GM23338 (cell line): ENCODE results near the gene OR2AP1. TPM values are rescaled to one million over a fixed set of nuclear protein-coding genes. Genes with fewer than 3 reads are reported as not detected.
A peak's percentile ranks its signal among the peaks of the same experiment; 100 is the strongest.

Experiments used
- ATAC-seq: fragments of 200-7000 bp; cut with Tn5 transposase; 3 replicates; pipeline ENCODE4 v1.9.1; 2020
- DNase-seq: peaks from one replicate; pipeline ENCODE4 v3.0.0-alpha.2; 2015; ENCODE audit warnings: low spot score
- H2AFZ ChIP-seq: fragments of 200-600 bp; sonication (generic); 2 replicates; pipeline ENCODE4 v1.8.0; 2016; ENCODE audit warnings: antibody characterized with exemption, mild to moderate bottlenecking, moderate library complexity
- H3F3A ChIP-seq: fragments of 200-600 bp; sonication (generic); replicated peaks from 2 replicates; pipeline ENCODE4 v1.8.0; 2017; ENCODE audit warnings: antibody characterized with exemption, mixed run types, low read depth
- H3K27ac ChIP-seq: fragments of 200-600 bp; sonication (generic); 2 replicates; pipeline ENCODE4 v1.6.1; 2016; ENCODE audit warnings: low read depth
- H3K27me3 ChIP-seq: fragments of 200-600 bp; sonication (generic); 2 replicates; pipeline ENCODE4 v1.8.0; 2016; ENCODE audit warnings: mild to moderate bottlenecking, mixed run types, moderate library complexity; ENCODE audit not compliant: insufficient read depth
- H3K36me3 ChIP-seq: fragments of 200-600 bp; sonication (generic); 2 replicates; pipeline ENCODE4 v1.8.0; 2016; ENCODE audit warnings: mild to moderate bottlenecking; ENCODE audit not compliant: insufficient read depth
- H3K4me1 ChIP-seq: fragments of 200-600 bp; sonication (generic); 2 replicates; pipeline ENCODE4 v1.8.0; 2016; ENCODE audit warnings: mild to moderate bottlenecking, moderate library complexity; ENCODE audit not compliant: insufficient read depth
- H3K4me2 ChIP-seq: fragments of 200-600 bp; sonication (generic); 2 replicates; pipeline ENCODE4 v1.7.1; 2017; ENCODE audit warnings: mixed run types
- H3K4me3 ChIP-seq: fragments of 200-600 bp; sonication (generic); 2 replicates; pipeline ENCODE4 v1.6.1; 2016; ENCODE audit warnings: mixed run types
- H3K79me2 ChIP-seq: fragments of 200-600 bp; sonication (generic); replicated peaks from 2 replicates; pipeline ENCODE4 v1.8.0; 2017; ENCODE audit warnings: mild to moderate bottlenecking; ENCODE audit not compliant: insufficient read depth
- H3K9me2 ChIP-seq: fragments of 200-600 bp; sonication (generic); 2 replicates; pipeline ENCODE4 v1.8.0; 2017; ENCODE audit not compliant: insufficient read depth
- H4K20me1 ChIP-seq: fragments of 200-600 bp; sonication (generic); replicated peaks from 2 replicates; pipeline ENCODE4 v1.8.0; 2017; ENCODE audit warnings: mild to moderate bottlenecking; ENCODE audit not compliant: insufficient read depth
- H3K27ac Mint-ChIP-seq: 2 replicates; pipeline ENCODE4 v1.8.0; 2020; ENCODE audit warnings: inconsistent platforms, mild to moderate bottlenecking, moderate library complexity, mixed read lengths
- H3K27me3 Mint-ChIP-seq: 3 replicates; pipeline ENCODE4 v1.8.0; 2022; ENCODE audit warnings: low read depth, mild to moderate bottlenecking, moderate library complexity, mixed read lengths, inconsistent platforms; ENCODE audit not compliant: insufficient read depth, poor library complexity
- H3K36me3 Mint-ChIP-seq: 3 replicates; pipeline ENCODE4 v1.8.0; 2021; ENCODE audit warnings: low read depth, mild to moderate bottlenecking, inconsistent platforms, moderate library complexity, mixed read lengths
- H3K4me1 Mint-ChIP-seq: 3 replicates; pipeline ENCODE4 v1.8.0; 2020; ENCODE audit warnings: mild to moderate bottlenecking, inconsistent platforms, mixed read lengths
- H3K4me3 Mint-ChIP-seq: 3 replicates; pipeline ENCODE4 v1.8.0; 2021; ENCODE audit warnings: moderate library complexity, mild to moderate bottlenecking, inconsistent platforms, mixed read lengths
- H3K9me3 Mint-ChIP-seq: 3 replicates; pipeline ENCODE4 v1.8.0; 2020; ENCODE audit warnings: moderate library complexity, mild to moderate bottlenecking, inconsistent platforms, mixed read lengths
- CREB1 ChIP-seq: fragments of 250-450 bp; sonication (Bioruptor Pico); IDR thresholded peaks from 2 replicates; pipeline ENCODE4 v1.5.0; 2020; ENCODE audit warnings: low read depth, mild to moderate bottlenecking, moderate library complexity
- EZH2phosphoT487 ChIP-seq: fragments of 200-600 bp; sonication (generic); IDR thresholded peaks from one replicate; pipeline ENCODE4 v1.8.1; 2018; ENCODE audit warnings: antibody characterized with exemption; ENCODE audit not compliant: unreplicated experiment
- REST ChIP-seq: IDR thresholded peaks from one replicate; pipeline ENCODE4 v1.6.1; 2018; ENCODE audit warnings: antibody characterized with exemption; ENCODE audit not compliant: unreplicated experiment
- STAT1 ChIP-seq: IDR thresholded peaks from one replicate; pipeline ENCODE4 v1.6.1; 2016; ENCODE audit warnings: antibody characterized with exemption; ENCODE audit not compliant: unreplicated experiment
- ZNF114 ChIP-seq: fragments of 250-450 bp; sonication (Bioruptor Pico); IDR thresholded peaks from 2 replicates; pipeline ENCODE4 v1.5.0; 2020; ENCODE audit warnings: mild to moderate bottlenecking, moderate library complexity
- ZNF462 ChIP-seq: fragments of 250-450 bp; sonication (Bioruptor Pico); IDR thresholded peaks from 2 replicates; pipeline ENCODE4 v1.5.0; 2020; ENCODE audit warnings: mild to moderate bottlenecking, moderate library complexity
- polyA plus RNA-seq: library from polyadenylated mRNA; unstranded; fragments of >200 nt; fragmentation: Nextera tagmentation; extraction: Ambion mirVana; gene quantifications from 2 replicates; pipeline ENCODE4 v1.2.1, GENCODE V29; 2016
- total RNA-seq: library from RNA; depleted of rRNA; stranded (reverse); fragments of >200 nt; shearing (Covaris generic); gene quantifications from 2 replicates; pipeline ENCODE4 v1.2.3, GENCODE V29; 2014
- TF ChIP-seq, protein P1 (sequence below), 2 experiments: fragments of 200-600 bp in 1 of 2; sonication (generic) in 1 of 2; conservative IDR thresholded peaks; 2 replicates each; pipeline versions ENCODE4 v1.5.1 to v1.6.1; 2016 to 2017; ENCODE audit warnings: antibody characterized with exemption in 2 of 2, low read depth in 2 of 2, mild to moderate bottlenecking in 2 of 2, moderate library complexity in 1 of 2

The OR2AP1 gene
- total and polyA plus RNA-seq, 2 experiments from 2014 or later, result not detected

DNA sequence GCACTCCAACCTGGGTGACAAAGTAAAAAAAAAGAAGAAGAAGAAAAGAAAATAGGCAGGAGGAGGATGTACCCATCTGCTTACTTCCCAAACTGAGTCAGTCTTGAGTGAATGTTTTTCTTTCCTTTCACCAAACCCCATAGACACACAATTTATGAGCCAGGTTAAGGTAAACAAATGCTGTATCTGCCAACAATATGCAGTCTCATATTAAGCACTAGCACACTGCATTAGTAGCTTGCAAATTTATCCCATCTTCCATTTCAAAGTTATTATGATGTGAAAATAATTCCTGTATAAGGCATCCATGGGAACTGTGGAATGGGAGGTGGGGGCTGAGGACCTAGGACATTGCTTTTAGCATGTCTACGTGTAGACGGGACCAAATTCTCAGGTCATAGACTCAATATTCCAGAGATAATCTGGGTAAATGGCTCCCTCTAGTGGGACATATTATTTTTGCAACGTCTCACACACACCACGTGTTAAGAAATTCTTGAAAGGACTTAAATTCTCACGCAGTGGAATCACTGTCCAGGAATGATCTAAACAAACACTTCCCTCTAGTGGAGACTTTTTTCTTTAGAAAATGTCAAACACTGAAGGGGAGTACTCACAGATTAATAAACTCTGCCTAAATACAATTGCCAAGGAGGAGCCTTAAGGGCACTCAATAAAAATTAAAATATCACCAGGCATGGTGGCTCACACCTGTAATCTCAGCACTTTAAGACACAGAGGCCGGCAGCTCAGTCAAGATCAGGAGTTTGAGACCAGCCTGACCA is 47.3 kb downstream of the OR2AP1 start:
- Histone ChIP-seq H3K4me2 (no peak overlapping the region), H3K9me2 (no peaks in the 10 kb centered on the region), H4K20me1 (no peaks in the 10 kb centered on the region), H3K27ac (no peak overlapping the region), H3K79me2 (no peaks in the 10 kb centered on the region), H3F3A (no peaks in the 10 kb centered on the region), H3K4me3 (no peak overlapping the region), H3K4me1 (0 out of 2 replicates have a peak, but pooled peaks cover 6% of the 10 kb centered on the region), H3K36me3 (no peaks in the 10 kb centered on the region; the same call in 1 of the 2 replicates), H3K27me3 (no peaks in the 10 kb centered on the region), H2AFZ (no peak overlapping the region)
- Mint-ChIP-seq H3K36me3 (peaks cover 33% of the 10 kb centered on the region), H3K9me3 (peaks cover 37% of the 10 kb centered on the region), H3K4me3 (no peak overlapping the region), H3K27me3 (no peaks in the 10 kb centered on the region), H3K27ac (peak overlapping the region; percentile 80; the same call in 1 of the 2 replicates), H3K4me1 (peaks cover 5% of the 10 kb centered on the region)
- DNase-seq, result peak; percentile 98
- peak; percentile 93 for ATAC-seq
- no peak for TF ChIP-seq REST
- no peak for TF ChIP-seq ZNF114
- peak; percentile 4; the same call in 1 of the 2 replicates for TF ChIP-seq CREB1 (CRISPR knock-in tag)
- TF ChIP-seq STAT1, result no peak
- no peak for TF ChIP-seq EZH2phosphoT487
- no peak for TF ChIP-seq ZNF462 (CRISPR knock-in tag)
- TF ChIP-seq, protein P1, sequence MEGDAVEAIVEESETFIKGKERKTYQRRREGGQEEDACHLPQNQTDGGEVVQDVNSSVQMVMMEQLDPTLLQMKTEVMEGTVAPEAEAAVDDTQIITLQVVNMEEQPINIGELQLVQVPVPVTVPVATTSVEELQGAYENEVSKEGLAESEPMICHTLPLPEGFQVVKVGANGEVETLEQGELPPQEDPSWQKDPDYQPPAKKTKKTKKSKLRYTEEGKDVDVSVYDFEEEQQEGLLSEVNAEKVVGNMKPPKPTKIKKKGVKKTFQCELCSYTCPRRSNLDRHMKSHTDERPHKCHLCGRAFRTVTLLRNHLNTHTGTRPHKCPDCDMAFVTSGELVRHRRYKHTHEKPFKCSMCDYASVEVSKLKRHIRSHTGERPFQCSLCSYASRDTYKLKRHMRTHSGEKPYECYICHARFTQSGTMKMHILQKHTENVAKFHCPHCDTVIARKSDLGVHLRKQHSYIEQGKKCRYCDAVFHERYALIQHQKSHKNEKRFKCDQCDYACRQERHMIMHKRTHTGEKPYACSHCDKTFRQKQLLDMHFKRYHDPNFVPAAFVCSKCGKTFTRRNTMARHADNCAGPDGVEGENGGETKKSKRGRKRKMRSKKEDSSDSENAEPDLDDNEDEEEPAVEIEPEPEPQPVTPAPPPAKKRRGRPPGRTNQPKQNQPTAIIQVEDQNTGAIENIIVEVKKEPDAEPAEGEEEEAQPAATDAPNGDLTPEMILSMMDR (conservative IDR thresholded peaks at IDR 0.05; ENCODE audit: low read depth in 2 of 2), result peak; percentile 86 to 96
